ENCODE results near the gene MYO5C. TPM values are rescaled to one million over a fixed set of nuclear protein-coding genes. Genes with fewer than 3 reads are reported as not detected.
A peak's percentile ranks its signal among the peaks of the same experiment; 100 is the strongest.

The MYO5C gene
- total RNA-seq, 4 donors from 2014 or later = 56.1 to 151 (median 84.5) TPM

- no peak for TF ChIP-seq CTCF (IDR thresholded peaks at IDR 0.05)
- no peak for TF ChIP-seq EP300 (IDR thresholded peaks at IDR 0.05; ENCODE audit: low read depth)
- no peak for TF ChIP-seq POLR2A (IDR thresholded peaks at IDR 0.05)
- no peak for TF ChIP-seq POLR2AphosphoS5 (IDR thresholded peaks at IDR 0.05)
- DNase-seq = no peak
- 14% methylated on average over 7 of the region's 32 CpGs; no CpG with 5 or more reads in 1 of the 2 donors for WGBS, 2 donors (ENCODE audit: low coverage in 1 of 2)
- Histone ChIP-seq H3K27ac (peak overlapping the region; percentile 73 to 89 (median 82)), H3K4me3 (peak overlapping the region; percentile 39 to 68 (median 57)), H3K4me1 (peaks cover 0 to 39% (median 19%) of the 10 kb centered on the region in 4 donors), H3K36me3 (no peaks in the 10 kb centered on the region), H3K27me3 (peaks cover 27% of the 10 kb centered on the region), H3K9me3 (no peaks in the 10 kb centered on the region)
- intact Hi-C loops (cut with DNase I; ENCODE audit: low total_unique reads) = no loop called here
- in situ Hi-C loops (cut with MboI; ENCODE audit: low pct_ligation_motif_present in 1 of 4, low pct_unique_long_range_greater_than_20kb in 1 of 4, low sequenced_read_pairs in 3 of 4) = no loop called here
These were observed 653 bp downstream of the MYO5C start for GRCh38 chr15:52294881-52295420.

GRCh38 chr15:52292780-52293392 lies 2.7 kb downstream of the MYO5C start:
- 72 to 80% methylated on average over 4 to 7 of the region's 7 CpGs for WGBS, 2 donors (ENCODE audit: low coverage in 1 of 2)
- intact Hi-C loops (cut with DNase I; ENCODE audit: low total_unique reads) (no loop called here), in situ Hi-C loops (cut with MboI; ENCODE audit: low pct_ligation_motif_present in 1 of 4, low pct_unique_long_range_greater_than_20kb in 1 of 4, low sequenced_read_pairs in 3 of 4) (no loop called here)
- no peak for TF ChIP-seq POLR2AphosphoS5 (IDR thresholded peaks at IDR 0.05)
- no peak for TF ChIP-seq CTCF (IDR thresholded peaks at IDR 0.05)
- no peak for TF ChIP-seq POLR2A (IDR thresholded peaks at IDR 0.05)
- TF ChIP-seq EP300 (IDR thresholded peaks at IDR 0.05; ENCODE audit: low read depth) = no peak
- Histone ChIP-seq H3K4me3 (no peak overlapping the region), H3K4me1 (peaks cover 9 to 55% (median 36%) of the 10 kb centered on the region in 4 donors), H3K9me3 (no peaks in the 10 kb centered on the region), H3K36me3 (no peaks in the 10 kb centered on the region), H3K27me3 (peaks cover 27% of the 10 kb centered on the region), H3K27ac (peak overlapping the region in 1 of 4 donors; percentile 8)
- DNase-seq = no peak

GRCh38 chr15:52291204-52291603 lies 4.4 kb downstream of the MYO5C start:
- H3K36me3 ChIP-seq = no peaks in the 10 kb centered on the region
- in situ Hi-C loops (cut with MboI; ENCODE audit: low pct_ligation_motif_present in 1 of 4, low pct_unique_long_range_greater_than_20kb in 1 of 4, low sequenced_read_pairs in 3 of 4) = no loop called here
- no peak overlapping the region for H3K27ac ChIP-seq
- H3K9me3 ChIP-seq = no peaks in the 10 kb centered on the region
- no peak for DNase-seq
- H3K4me3 ChIP-seq = no peak overlapping the region
- WGBS, 2 donors (ENCODE audit: low coverage in 1 of 2) = 72 to 73% methylated on average over 3 to 4 of the region's 4 CpGs
- H3K27me3 ChIP-seq = peaks cover 21% of the 10 kb centered on the region
- intact Hi-C loops (cut with DNase I; ENCODE audit: low total_unique reads) = no loop called here
- no peak for TF ChIP-seq CTCF (IDR thresholded peaks at IDR 0.05)
- H3K4me1 ChIP-seq = peaks cover 11 to 63% (median 45%) of the 10 kb centered on the region in 4 donors

GRCh38 chr15:52290800-52291199 lies 4.8 kb downstream of the MYO5C start:
- H3K36me3 ChIP-seq = no peaks in the 10 kb centered on the region
- intact Hi-C loops (cut with DNase I; ENCODE audit: low total_unique reads) (no loop called here), in situ Hi-C loops (cut with MboI; ENCODE audit: low pct_ligation_motif_present in 1 of 4, low pct_unique_long_range_greater_than_20kb in 1 of 4, low sequenced_read_pairs in 3 of 4) (no loop called here)
- peaks cover 11 to 59% (median 44%) of the 10 kb centered on the region in 4 donors for H3K4me1 ChIP-seq
- H3K27me3 ChIP-seq = peaks cover 17% of the 10 kb centered on the region
- no peaks in the 10 kb centered on the region for H3K9me3 ChIP-seq
- no peak for DNase-seq
- no peak for TF ChIP-seq CTCF (IDR thresholded peaks at IDR 0.05)
- TF ChIP-seq POLR2AphosphoS5 (IDR thresholded peaks at IDR 0.05) = no peak
- TF ChIP-seq EP300 (IDR thresholded peaks at IDR 0.05; ENCODE audit: low read depth) = no peak
- TF ChIP-seq POLR2A (IDR thresholded peaks at IDR 0.05) = no peak
- no peak overlapping the region for H3K4me3 ChIP-seq
- WGBS, 2 donors (ENCODE audit: low coverage in 1 of 2) = 75 to 82% methylated on average over 1 to 3 of the region's 3 CpGs
- peak overlapping the region in 2 of 4 donors; percentile 84 to 90 for H3K27ac ChIP-seq

All from transverse colon (tissue), 4 donors.